Urothelium cell line (cell line): ENCODE data around the gene CD52.

Experiments
- DNase-seq: peaks from one replicate; pipeline ENCODE4 v3.0.0; 2011; ENCODE audit warnings: low spot score, mixed read lengths
- FAIRE-seq: peaks from 2 replicates; lab custom pipeline; 2011; peaks lifted over from hg19 to GRCh38; lab: Jason Lieb, UNC

The CD52 gene, protein sequence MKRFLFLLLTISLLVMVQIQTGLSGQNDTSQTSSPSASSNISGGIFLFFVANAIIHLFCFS

DNA sequence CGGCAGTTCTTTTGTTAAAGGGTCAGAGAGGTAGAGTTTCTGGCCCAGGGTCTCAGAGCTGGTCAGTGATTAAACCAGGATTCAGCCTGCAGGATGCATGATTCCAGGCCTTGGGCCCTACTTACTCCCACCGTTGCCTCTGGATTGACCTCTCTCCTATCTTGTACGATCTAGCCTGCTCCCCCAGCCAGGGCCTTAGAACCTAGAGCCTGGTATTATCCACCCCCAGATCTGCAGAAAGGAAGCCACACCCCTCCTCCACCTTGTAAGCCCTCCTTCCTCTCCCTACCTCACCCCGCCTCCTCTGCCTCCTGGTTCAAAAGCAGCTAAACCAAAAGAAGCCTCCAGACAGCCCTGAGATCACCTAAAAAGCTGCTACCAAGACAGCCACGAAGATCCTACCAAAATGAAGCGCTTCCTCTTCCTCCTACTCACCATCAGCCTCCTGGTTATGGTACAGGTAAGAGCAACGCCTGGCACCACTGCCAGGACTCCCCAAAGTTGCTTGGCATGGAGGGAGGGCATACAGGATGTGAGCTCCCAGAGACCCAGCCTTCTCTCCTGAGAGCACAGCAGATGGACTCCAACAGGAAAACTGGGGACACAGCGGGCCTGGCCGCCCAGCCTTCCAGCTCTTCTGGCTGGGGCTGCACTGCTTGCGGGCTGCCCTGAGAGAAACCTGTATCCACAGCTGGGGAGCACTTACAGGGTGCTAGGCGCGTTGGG, at the start of gene CD52:
CD52 (plus strand) TSS at position 347 of the 726 bp plus-strand sequence; CDS start at position 407, 60 bp downstream.
- DNase-seq: no peak
- FAIRE-seq: no peak

DNA sequence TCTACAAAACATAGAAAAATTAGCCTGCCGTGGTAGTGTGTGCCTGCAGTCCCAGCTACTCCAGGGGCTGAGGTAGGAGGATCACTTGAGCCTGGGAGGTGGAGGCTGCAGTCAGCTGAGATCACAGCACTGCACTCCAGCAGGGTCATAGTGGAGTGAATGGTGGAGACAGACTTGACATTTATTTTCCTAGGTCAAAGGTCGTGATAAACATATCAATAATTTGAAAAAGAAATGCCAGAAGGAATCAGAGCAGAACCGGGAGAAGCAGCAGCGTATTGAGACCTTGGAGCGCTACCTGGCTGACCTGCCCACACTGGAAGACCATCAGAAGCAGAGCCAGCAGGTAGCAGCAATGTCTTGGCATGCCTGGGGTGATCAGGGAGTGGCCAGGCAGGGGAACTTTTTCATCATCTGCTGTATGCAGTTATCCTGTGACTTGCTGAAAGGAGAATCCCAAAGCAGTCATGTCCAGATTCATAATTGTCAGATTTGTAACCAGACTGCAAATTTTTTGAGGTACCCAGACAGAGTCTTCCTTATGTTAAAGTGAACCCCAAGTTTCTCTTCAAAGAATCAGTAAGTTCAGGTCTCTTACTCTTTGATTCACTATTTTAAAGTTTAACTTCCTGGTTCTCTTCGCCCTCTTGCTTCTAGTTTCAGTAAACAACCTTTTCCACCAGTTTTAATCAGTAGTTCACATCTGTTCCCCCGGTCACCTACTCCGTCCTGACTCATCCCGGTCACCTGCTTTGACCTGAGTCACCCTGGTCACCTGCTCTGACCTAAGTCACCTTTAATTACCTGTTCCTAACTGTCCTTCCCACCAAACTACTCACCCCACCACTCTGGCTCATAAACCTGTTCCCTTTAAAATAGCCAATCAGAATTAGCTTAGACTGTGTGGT, 49.2 kb upstream of the CD52 start:
- DNase-seq: no peak
- FAIRE-seq: peak; percentile 5

DNA sequence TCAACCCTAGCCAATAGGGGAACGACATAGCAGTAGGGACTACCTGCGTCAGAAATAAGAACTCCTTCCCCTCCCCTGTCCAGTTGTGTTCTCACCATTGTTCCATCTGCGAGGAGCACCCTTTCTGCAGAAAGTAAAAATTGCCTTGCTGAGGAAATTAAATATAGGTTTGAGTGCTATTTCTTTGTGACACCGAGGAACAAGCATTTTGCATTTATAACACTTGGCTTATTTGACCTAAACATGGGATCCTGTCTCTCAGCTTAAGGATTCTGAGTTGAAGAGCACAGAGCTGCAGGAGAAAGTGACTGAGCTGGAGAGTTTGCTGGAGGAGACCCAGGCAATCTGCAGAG, 48.6 kb upstream of the CD52 start:
- DNase-seq (no peak), FAIRE-seq (no peak)

DNA sequence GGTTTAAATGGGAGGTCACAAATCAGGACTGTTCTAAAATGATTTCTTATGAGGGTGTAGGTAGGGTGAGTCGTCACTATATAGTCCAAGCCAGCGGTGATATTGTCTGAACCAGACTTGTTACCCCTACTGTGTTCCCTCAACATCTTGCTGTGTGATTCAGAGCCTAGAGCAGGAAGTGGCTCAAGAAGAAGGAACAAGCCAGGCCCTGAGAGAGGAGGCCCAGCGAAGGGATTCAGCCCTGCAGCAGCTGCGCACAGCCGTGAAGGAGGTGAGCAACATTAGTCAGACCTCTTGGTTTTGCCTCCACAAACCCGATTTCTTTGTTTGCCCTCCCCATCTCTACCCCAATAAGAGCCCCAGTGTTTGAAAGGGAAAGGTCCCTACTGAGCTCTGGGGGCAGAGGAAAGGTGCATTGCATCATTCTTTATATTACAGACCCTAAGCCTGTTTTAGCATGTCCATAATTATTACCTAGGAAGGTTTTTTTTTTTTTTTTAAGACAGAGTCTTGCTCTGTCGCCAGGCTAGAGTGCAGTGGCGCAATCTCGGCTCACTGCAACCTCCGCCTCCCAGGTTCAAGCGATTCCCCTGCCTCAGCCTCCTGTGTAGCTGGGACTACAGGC, 42.8 kb upstream of the CD52 start:
- FAIRE-seq (no peak), DNase-seq (no peak)

DNA sequence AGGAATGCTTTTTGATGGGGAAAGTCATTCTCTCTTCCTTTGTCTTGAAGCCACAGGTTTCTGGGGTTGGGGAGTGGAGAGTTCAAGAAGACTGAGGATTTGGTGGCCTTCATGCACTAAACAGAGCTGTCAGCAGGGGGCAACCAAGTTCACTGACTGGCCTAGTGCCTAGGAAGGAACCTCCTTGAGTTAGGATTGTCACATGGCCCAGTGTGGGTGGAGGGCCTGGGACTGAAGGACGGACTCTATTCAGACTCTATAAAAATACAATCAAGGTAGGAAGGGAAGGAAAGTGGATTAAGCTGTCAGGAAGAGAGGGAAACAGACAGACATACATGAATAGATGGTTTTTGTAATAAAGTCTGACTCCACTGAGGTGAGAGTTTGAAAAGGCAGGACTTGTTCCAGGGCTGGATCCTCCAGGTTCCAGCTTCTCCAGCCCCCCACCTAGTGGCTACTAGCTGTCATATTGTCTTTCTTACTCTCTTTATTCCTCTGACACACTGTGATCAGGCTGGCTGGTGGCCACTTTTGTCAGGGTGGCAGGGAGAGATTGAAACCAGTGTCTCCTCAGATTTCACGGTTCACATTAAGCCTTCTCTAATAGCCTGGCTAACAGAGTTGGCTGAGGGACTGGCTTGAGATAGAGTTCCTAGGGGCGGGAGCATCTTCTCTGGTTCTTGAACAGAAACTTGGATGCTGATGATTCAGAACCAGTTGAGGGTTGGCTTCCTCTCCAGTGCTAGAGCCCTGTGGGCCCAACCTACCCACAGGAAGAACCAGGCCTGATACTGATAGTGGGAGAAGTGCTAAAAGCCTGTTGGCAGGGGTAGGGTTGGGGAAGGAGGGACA, 42.0 kb upstream of the CD52 start:
- FAIRE-seq (no peak), DNase-seq (peak; percentile 76)

DNA sequence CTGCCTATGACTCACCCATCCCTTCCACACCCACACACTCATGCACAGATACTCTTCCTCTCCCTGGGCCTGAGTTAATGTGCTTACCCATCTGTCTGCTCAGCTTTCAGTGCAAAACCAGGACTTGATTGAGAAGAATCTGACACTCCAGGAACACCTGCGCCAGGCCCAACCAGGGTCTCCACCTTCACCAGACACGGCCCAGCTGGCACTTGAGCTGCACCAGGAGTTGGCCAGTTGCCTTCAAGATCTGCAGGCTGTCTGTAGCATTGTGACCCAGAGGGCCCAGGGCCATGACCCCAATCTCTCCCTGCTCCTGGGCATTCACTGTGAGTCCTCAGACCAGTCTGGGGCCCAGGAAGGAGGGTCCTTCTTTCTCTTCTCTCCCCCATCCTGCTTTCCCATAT, 41.3 kb upstream of the CD52 start:
- DNase-seq: peak; percentile 75
- FAIRE-seq: no peak

DNA sequence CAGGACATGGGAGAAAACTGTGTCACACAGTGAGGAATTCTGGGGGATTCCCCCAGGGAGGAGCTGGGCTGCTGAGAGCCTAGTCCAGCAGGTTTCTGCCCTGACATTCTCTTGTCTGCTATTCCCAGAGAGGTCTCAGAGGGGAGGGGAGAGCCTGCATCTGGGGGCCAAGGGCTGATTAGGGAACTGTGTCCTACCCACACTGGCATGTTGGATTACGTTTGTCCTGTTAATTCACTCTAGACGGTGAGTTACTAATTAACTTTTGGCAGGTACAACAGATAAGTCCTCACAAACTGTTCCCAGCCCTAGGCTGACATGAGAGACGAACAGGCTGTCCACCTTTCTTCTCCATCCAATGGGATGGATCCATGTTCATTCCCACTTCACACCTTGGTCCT, 40.5 kb upstream of the CD52 start:
- DNase-seq (no peak), FAIRE-seq (no peak)

DNA sequence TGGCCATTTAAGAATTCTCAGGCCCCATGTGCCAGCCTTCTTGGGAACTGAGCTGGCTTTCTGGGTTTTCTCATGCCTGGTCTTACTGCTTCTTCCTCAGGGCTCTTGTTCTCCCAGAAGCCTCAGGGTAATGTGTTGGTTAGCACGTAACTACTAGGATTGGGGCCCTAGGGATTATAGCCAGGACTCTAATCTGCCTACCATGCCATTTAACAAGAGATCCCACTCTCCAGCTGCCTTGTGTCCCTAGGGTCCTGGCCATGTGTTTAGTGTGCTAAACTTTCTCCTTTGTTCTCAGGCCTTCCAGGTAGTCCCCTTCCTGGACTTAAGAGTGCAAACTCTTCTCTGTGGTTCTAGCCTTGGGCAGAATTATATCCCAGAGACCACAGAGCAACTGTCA, 40.0 kb upstream of the CD52 start:
- no peak for FAIRE-seq

DNA sequence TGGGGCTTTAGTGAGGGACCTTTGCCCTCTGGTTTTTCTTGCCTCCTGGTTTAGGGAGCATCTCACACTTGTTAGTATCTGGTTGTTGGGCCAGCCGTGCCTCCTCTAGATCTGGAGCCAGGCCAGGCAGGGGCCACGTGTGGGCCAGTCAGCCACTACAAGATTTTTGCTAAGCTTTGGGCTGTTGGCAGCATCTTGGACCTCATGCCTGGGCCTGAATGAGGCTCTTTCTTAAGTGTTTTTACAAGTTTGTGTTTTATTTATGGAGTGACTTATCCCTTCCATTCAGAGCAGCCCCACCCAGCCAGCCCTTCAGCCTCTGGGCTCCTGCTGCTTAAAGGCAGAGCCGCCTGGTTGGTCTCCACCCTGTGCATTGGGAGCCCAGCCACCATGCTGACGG, 39.5 kb upstream of the CD52 start:
- FAIRE-seq (no peak), DNase-seq (no peak)

More for the DNA sequence above, 40.0 kb upstream of the CD52 start:
- no peak for DNase-seq

DNA sequence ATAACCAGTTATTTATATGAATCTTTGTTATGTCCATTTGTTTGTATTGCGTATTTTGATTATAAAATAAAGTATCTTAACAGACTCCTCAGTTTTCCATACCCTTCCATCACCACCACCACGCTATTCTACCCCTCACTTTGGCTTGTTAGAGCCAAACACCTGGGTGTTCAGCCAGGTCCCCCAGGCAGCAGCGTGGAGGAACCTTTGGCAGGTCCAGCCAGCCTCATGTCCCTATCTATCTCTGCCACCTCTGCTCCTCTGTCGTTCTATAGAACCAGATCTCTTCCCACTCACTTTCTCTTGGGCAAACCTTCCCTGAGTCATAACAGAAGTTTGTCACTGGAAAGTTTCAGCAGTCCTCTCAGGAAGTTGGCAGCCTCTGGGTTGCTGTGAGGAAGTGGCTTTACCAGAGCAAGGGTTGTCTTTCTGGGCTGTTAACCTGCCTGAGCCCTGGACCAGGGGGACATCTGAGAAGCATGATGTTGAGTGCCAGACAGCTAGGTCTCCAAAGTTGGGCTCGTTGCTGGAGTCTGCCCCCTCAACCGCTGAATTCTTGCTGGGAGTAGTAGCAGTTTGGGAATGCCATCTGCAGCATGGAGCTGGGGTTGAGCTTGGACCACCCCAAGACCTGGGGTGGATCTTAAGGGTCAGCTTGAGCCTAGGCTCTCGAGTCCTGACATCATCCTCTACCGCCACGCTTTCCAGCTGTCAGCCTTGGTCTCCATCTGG, 38.9 kb upstream of the CD52 start:
- no peak for DNase-seq
- no peak for FAIRE-seq

DNA sequence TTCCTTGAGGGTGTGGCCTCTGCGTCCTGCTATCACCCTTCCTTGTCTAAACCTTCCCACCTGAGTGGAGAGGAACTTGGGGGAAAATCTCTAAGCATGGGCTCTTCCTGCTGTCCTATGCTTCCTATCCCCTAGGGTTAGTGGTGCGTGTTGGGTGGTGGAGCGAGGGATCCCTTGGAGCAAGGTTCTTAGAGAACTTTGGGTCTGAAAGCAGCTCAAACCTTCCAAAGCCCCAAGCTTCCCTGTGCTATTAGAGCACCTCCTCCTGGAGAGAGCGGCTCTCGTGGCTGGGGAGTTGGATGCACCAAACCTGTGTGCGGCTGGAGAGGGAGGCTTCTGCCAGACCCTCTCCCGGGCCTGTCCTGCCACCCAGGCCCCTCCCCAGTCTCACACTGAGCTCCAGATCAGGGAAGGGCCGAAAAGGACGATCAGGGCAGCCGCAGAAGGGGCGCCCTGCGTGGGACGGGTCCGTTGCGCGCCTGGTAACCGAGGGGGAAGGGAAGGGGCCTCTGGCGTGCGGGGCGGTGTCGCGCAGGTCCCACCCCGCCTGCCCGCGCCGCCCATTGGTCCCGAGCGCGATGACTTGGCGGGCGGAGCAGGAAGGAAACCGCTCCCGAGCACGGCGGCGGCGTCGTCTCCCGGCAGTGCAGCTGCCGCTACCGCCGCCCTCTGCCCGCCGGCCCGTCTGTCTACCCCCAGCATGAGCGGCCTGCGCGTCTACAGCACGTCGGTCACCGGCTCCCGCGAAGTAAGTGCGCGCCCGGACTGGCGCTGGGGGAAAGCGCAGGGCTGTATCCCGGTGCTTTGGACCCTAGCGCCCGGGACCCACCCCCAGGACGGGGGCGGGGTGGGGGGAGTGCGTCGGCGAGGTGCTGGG, 38.1 kb upstream of the CD52 start, which contains the start of gene SH3BGRL3:
SH3BGRL3 (plus strand) TSS at position 631 of the 877 bp plus-strand sequence; CDS start at position 701, 70 bp downstream.
- DNase-seq (peak; percentile 93), FAIRE-seq (no peak)

DNA sequence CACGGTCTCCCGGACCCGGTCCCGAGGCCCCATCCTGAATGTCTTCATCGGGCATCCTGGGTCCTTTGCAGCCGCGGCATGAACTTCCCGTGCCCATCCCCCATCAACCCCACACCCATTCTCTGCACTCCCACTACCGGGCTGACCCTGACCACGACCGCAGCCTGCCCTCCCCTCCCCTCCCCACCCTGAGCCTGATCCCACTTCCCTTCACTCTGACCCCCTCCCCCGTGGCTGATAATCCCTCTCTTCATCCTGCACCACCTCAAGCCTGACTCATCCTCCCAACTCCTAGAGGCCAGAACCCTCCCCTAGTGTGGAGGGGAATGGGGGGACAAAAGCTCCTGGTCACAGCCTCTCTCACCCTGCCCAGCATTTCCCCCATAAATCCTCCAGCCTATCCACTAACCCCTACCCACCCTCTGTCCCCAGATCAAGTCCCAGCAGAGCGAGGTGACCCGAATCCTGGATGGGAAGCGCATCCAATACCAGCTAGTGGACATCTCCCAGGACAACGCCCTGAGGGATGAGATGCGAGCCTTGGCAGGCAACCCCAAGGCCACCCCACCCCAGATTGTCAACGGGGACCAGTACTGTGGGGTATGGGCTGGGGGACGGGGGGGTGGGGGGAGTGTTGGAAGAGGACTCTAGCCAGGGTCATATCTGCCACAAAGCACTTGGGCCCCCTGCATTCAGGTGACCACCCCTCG, 37.3 kb upstream of the CD52 start:
- FAIRE-seq: no peak
- peak; percentile 71 for DNase-seq

DNA sequence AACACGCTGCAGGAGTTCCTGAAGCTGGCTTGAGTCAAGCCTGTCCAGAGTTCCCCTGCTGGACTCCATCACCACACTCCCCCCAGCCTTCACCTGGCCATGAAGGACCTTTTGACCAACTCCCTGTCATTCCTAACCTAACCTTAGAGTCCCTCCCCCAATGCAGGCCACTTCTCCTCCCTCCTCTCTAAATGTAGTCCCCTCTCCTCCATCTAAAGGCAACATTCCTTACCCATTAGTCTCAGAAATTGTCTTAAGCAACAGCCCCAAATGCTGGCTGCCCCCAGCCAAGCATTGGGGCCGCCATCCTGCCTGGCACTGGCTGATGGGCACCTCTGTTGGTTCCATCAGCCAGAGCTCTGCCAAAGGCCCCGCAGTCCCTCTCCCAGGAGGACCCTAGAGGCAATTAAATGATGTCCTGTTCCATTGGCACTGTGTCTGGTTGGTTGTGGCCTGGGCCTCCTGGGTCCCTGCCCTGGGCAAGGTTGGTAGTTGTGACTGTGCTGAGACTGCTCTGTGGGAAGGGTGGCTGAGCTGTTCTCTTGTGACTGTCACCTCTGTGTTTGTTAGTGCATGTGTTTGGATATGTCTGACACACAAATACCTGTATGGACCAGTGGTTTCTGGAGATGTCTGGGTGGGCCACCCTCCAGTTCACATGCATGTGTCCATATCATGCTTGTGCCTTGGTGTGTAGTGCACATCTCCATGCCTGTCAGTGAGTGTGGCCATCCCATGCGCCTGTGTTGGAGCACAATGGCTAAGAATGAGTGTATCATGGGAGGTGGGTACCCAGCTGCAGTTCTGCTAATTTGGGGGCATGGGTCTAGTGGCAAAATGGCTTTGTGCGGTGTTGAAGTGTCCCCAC, 36.4 kb upstream of the CD52 start:
- DNase-seq: no peak
- FAIRE-seq: no peak

DNA sequence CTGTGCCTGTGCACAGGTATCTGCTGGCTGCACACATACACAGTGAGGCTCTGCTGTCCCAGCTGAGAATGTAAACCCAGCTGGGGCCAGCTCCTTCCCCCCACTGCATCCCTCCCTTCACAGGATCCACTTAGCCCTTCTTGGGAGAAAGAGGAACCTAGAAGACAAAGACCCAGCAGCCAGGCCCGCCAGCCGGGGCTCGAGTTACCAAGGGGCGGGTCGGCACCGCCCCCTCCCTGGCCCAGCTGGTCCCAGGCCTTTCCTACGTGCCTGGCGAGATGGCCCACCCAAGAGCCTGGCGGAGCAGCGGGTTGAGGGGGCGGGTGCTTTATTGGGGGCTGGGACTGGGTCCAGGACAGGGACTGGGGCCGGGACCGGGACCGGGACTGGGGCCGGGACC, 35.8 kb upstream of the CD52 start:
- DNase-seq (no peak), FAIRE-seq (no peak)

DNA sequence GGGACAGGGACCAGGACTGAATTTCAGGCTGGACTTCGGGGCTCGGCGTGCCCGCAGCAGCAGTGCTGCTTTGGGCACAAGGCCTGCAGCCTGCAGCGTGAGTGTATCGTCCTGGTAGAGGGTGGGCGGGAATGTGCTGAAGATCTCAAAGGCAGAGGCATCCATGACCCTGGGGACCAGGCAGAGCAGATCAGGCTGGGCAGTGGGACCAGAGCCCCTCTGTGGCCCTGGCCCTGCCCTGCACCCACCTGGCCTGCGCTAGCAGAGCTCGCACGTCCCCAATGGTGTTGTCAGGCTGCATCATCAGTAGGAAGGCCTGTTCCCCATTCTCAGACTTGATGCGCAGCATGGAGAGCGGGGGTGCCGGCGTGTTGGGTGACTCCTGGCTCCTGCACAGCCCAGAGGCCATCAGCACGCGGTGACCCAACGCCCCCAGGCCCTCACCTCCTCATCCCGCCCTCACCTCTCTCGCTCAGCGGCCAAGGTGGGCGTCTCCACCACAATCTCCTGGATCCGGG, 35.3 kb upstream of the CD52 start:
- FAIRE-seq (no peak), DNase-seq (no peak)

DNA sequence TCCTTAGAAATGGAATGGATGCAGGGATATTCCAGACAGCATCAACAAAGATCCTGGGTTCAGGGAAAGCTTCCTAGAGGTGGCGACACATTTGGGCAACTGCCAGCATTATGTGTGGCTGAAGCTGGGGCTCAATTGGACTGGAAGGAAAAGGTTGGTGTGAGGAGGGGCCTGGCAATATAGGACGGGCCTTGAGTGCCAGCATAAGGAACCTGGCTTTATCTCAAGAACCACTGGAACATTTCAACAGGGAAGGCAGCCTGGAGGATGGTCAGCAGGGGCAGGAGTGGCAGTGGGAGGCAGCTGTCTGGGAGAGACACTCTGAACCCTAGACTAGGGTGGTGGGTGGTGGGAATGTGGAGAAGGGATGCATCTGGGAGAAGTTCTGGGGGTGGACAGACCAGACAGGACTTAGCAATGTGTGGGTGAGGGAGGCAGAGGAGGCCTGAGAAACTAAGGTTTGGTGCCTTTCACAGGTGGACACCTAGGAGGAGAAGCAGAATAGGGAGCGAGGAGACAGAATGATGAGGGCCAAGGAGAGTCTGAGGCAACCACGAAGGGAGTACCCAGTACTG, 34.4 kb upstream of the CD52 start:
- no peak for DNase-seq
- no peak for FAIRE-seq
